C4-2B (cell line): Measurements from ENCODE around the gene CRABP1.

Experiments
- ZFX ChIP-seq: fragments of 450-650 bp; IDR thresholded peaks from 2 replicates; pipeline ENCODE4 v1.6.1; 2017
- TF ChIP-seq, protein P1 (sequence below): fragments of 450-650 bp; conservative IDR thresholded peaks from 2 replicates; pipeline ENCODE4 v1.5.1; 2017; ENCODE audit warnings: mild to moderate bottlenecking

DNA sequence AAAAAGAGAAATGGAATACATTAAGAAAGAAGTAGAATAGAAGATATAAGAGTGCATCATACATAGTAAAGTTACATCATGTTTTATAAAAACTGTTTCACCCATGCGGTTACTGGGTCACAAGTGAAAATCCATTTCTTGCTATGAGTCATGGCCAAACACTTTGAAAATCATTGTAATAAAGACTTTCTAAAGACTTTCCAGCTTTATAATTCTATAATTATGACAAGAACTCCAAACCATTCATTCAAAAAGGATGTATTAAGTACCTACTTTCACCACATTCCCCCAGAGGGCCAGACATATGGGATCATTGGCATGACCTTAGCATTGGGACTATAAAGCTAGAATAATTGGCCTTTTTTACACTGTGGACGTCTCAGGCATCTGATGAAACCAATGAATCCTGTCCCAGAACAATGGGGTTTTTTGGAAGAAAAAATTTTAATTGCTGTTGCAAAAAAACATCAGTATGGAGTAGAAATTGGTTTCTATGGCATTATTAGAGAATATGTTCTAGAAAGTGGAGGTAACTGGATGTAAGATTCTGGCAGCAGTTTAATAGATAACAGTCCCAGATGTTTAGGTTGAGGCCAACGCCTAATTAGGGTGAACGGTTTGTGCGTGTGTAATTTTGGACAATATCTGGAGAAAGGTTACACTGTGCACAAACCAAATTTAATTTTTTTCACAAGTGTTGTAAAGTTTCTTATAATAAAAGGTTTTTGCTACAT lies 37.4 kb upstream of the CRABP1 start:
- TF ChIP-seq, protein P1, sequence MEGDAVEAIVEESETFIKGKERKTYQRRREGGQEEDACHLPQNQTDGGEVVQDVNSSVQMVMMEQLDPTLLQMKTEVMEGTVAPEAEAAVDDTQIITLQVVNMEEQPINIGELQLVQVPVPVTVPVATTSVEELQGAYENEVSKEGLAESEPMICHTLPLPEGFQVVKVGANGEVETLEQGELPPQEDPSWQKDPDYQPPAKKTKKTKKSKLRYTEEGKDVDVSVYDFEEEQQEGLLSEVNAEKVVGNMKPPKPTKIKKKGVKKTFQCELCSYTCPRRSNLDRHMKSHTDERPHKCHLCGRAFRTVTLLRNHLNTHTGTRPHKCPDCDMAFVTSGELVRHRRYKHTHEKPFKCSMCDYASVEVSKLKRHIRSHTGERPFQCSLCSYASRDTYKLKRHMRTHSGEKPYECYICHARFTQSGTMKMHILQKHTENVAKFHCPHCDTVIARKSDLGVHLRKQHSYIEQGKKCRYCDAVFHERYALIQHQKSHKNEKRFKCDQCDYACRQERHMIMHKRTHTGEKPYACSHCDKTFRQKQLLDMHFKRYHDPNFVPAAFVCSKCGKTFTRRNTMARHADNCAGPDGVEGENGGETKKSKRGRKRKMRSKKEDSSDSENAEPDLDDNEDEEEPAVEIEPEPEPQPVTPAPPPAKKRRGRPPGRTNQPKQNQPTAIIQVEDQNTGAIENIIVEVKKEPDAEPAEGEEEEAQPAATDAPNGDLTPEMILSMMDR, result no peak
- no peak for TF ChIP-seq ZFX
